ENCODE results near the gene CHD6.

DNA sequence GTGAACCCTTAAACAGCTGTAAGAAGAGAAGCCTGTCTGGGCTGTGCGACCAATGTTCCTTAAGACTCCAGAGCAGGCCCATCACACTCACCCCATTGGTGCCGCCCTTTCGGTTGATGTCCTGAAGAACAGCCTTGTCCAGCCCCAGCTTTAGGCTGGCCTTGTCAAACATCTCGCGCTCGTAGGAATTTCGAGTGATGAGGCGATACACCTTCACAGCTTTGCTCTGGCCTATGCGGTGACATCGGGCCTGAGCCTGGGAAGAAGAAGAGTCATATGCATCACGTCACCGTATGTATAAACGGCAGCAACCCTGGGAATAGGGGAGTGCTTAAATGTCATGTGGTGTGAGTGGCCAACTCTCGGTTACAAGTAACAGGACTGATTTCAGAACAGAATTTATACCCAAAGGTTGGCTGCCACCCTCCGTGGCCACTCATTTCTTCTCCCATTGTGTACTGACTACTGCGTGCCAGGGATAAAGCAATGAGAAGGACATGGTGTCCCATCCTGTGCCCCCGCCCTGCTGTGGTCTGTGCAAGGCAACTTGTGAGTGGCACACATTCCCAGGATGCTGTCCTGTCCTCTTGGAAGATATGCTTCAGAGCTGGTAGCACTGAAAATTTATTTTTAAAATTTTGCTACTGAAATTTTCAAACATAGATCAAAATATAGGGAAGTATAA lies 160.9 kb downstream of the CHD6 start:
- no peak for TF ChIP-seq YY1 (IDR thresholded peaks at IDR 0.05; ENCODE audit: insufficient read depth, insufficient read length)
- TF ChIP-seq SUZ12 (IDR thresholded peaks at IDR 0.05; ENCODE audit: extremely low read depth, insufficient read depth, insufficient read length), result no peak
- no peak for TF ChIP-seq ZNF274 (IDR thresholded peaks at IDR 0.05; ENCODE audit: low read depth, low read length)

Measured in NT2/D1 (cell line).